Right atrium auricular region (tissue), 2 donors: ENCODE data around the gene TOPBP1. TPM values are rescaled to one million over a fixed set of nuclear protein-coding genes. Genes with fewer than 3 reads are reported as not detected.

Source experiments
- DNase-seq: peaks from one replicate; pipeline ENCODE4 v3.0.0-alpha.2; 2019; ENCODE audit warnings: low spot score
- H3K27ac ChIP-seq, 2 donors: fragments of 200-600 bp; sonication (generic); 1 replicate in 1 of 2; 2 replicates in 1 of 2; pipeline ENCODE4 v1.5.1; 2016 to 2019
- H3K27me3 ChIP-seq, 2 donors: fragments of 200-600 bp; sonication (generic); one replicate each; pipeline versions ENCODE4 v1.5.1 to v1.6.0; 2017 to 2019
- H3K36me3 ChIP-seq: fragments of 200-600 bp; sonication (generic); one replicate; pipeline ENCODE4 v1.5.1; 2016
- H3K4me1 ChIP-seq, 2 donors: fragments of 200-600 bp; sonication (generic); one replicate each; pipeline versions ENCODE4 v1.5.1 to v1.6.0; 2017 to 2019
- H3K4me3 ChIP-seq, 2 donors: fragments of 200-600 bp; sonication (generic); 1 replicate in 1 of 2; 2 replicates in 1 of 2; pipeline ENCODE4 v1.5.1; 2017 to 2019; ENCODE audit warnings: mild to moderate bottlenecking in 1 of 2, moderate library complexity in 1 of 2
- H3K9me3 ChIP-seq, 2 donors: fragments of 200-600 bp; sonication (generic); one replicate each; pipeline ENCODE4 v1.5.1; 2019
- total RNA-seq, 2 donors: library from RNA; depleted of rRNA; stranded (reverse); fragments of >200 nt; gene quantifications; one replicate each; pipeline ENCODE4 v1.1.0, GENCODE V29; 2016
- TF ChIP-seq, protein P1 (sequence below), 2 donors: fragments of 200-600 bp; sonication (generic); IDR thresholded peaks; one replicate each; pipeline ENCODE4 v1.5.1; 2019; ENCODE audit warnings: antibody characterized with exemption in 2 of 2

The TOPBP1 gene
- total RNA-seq, 2 donors from 2014 or later = 10.5 to 11.1 TPM

GRCh38 chr3:133641254-133641653, 20.5 kb downstream of the TOPBP1 start:
- H3K4me3 ChIP-seq = no peak overlapping the region
- H3K4me1 ChIP-seq = no peaks in the 10 kb centered on the region
- no peak overlapping the region for H3K27ac ChIP-seq
- no peak for DNase-seq
- no peaks in the 10 kb centered on the region for H3K9me3 ChIP-seq
- TF ChIP-seq, protein P1, sequence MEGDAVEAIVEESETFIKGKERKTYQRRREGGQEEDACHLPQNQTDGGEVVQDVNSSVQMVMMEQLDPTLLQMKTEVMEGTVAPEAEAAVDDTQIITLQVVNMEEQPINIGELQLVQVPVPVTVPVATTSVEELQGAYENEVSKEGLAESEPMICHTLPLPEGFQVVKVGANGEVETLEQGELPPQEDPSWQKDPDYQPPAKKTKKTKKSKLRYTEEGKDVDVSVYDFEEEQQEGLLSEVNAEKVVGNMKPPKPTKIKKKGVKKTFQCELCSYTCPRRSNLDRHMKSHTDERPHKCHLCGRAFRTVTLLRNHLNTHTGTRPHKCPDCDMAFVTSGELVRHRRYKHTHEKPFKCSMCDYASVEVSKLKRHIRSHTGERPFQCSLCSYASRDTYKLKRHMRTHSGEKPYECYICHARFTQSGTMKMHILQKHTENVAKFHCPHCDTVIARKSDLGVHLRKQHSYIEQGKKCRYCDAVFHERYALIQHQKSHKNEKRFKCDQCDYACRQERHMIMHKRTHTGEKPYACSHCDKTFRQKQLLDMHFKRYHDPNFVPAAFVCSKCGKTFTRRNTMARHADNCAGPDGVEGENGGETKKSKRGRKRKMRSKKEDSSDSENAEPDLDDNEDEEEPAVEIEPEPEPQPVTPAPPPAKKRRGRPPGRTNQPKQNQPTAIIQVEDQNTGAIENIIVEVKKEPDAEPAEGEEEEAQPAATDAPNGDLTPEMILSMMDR (IDR thresholded peaks at IDR 0.05) = no peak
- no peaks in the 10 kb centered on the region for H3K27me3 ChIP-seq
- peaks cover 41% of the 10 kb centered on the region for H3K36me3 ChIP-seq

DNA sequence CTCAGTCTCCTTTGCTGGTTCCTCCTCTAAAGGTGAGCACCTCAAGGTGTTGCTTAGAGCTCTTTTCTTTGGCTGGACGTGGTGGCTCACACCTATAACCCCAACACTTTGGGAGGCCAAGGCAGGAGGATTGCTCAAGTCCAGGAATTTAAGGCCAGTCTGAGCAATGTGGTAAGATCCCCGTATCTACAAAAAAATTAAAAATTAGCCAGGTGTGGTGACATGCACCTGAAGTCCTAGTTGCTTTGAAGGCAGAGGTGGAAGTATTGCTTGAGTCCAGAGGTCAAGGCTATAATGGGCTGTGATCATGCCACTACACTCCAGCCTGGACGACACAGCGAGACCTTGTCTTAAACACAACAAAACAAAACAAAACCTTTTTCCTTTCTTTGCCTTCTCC, 28.3 kb downstream of the TOPBP1 start:
- no peaks in the 10 kb centered on the region for H3K4me1 ChIP-seq
- no peaks in the 10 kb centered on the region for H3K27me3 ChIP-seq
- no peak overlapping the region for H3K4me3 ChIP-seq
- no peak for DNase-seq
- H3K36me3 ChIP-seq = peaks cover 30% of the 10 kb centered on the region
- TF ChIP-seq, protein P1 (IDR thresholded peaks at IDR 0.05) = no peak
- no peaks in the 10 kb centered on the region for H3K9me3 ChIP-seq
- no peak overlapping the region for H3K27ac ChIP-seq

GRCh38 chr3:133629146-133629545, 32.6 kb downstream of the TOPBP1 start:
- Histone ChIP-seq H3K4me1 (peaks cover 0 to 7% of the 10 kb centered on the region in 2 donors), H3K4me3 (no peak overlapping the region), H3K9me3 (no peaks in the 10 kb centered on the region), H3K27ac (no peak overlapping the region), H3K36me3 (peaks cover 36% of the 10 kb centered on the region), H3K27me3 (no peaks in the 10 kb centered on the region)
- DNase-seq = no peak
- TF ChIP-seq, protein P1 (IDR thresholded peaks at IDR 0.05) = no peak

GRCh38 chr3:133627789-133628188, 34.0 kb downstream of the TOPBP1 start:
- no peak for DNase-seq
- H3K27me3 ChIP-seq = no peaks in the 10 kb centered on the region
- H3K36me3 ChIP-seq = peaks cover 49% of the 10 kb centered on the region

GRCh38 chr3:133620066-133620784, 41.5 kb downstream of the TOPBP1 start:
- TF ChIP-seq, protein P1 (IDR thresholded peaks at IDR 0.05) = no peak
- H3K36me3 ChIP-seq = peaks cover 41% of the 10 kb centered on the region
- DNase-seq = no peak
- H3K4me3 ChIP-seq = no peak overlapping the region
- H3K9me3 ChIP-seq = no peaks in the 10 kb centered on the region
- no peak overlapping the region for H3K27ac ChIP-seq
- H3K4me1 ChIP-seq = no peaks in the 10 kb centered on the region
- H3K27me3 ChIP-seq = no peaks in the 10 kb centered on the region

More at GRCh38 chr3:133627789-133628188, 34.0 kb downstream of the TOPBP1 start:
- Histone ChIP-seq H3K9me3 (no peaks in the 10 kb centered on the region), H3K27ac (no peak overlapping the region), H3K4me3 (no peak overlapping the region), H3K4me1 (peaks cover 0 to 7% of the 10 kb centered on the region in 2 donors)
- TF ChIP-seq, protein P1 (IDR thresholded peaks at IDR 0.05) = no peak

GRCh38 chr3:133611534-133611933, 50.2 kb downstream of the TOPBP1 start:
- no peak for DNase-seq
- H3K4me1 ChIP-seq = no peaks in the 10 kb centered on the region
- H3K9me3 ChIP-seq = no peaks in the 10 kb centered on the region
- no peak overlapping the region for H3K27ac ChIP-seq
- H3K36me3 ChIP-seq = peaks cover 50% of the 10 kb centered on the region
- H3K27me3 ChIP-seq = no peaks in the 10 kb centered on the region
- H3K4me3 ChIP-seq = no peak overlapping the region
- TF ChIP-seq, protein P1 (IDR thresholded peaks at IDR 0.05) = no peak
